Natural killer cell treated with Interleukin-12 subunit alpha and Interleukin-12 subunit beta and Interleukin-15 and Interleukin-18, amount 100 ng/mL, for 72 hours (primary cell): ENCODE results near the gene SRP68. TPM values are rescaled to one million over a fixed set of nuclear protein-coding genes. Genes with fewer than 3 reads are reported as not detected.

Source experiments
- ATAC-seq, 2 donors: fragments of 150-1000 bp; cut with Tn5 transposase in 1 of 2; sonication (Bioruptor Pico), chemical (Tn5 transposase) in 1 of 2; 2 replicates each; pipeline ENCODE4 v1.10.0; 2021
- DNase-seq: peaks from one replicate; pipeline ENCODE4 v3.0.0; 2022; ENCODE audit warnings: low spot score
- H3K27ac Mint-ChIP-seq, 2 donors: 1 replicate in 1 of 2; 2 replicates in 1 of 2; pipeline ENCODE4 v1.8.0; 2022; ENCODE audit warnings: mixed read lengths in 2 of 2, mild to moderate bottlenecking in 1 of 2, moderate library complexity in 1 of 2
- H3K27me3 Mint-ChIP-seq, 2 donors: 1 replicate in 1 of 2; 2 replicates in 1 of 2; pipeline ENCODE4 v1.8.0; 2022; ENCODE audit warnings: mixed read lengths in 2 of 2
- H3K36me3 Mint-ChIP-seq: one replicate; pipeline ENCODE4 v1.8.0; 2022; ENCODE audit warnings: mixed read lengths
- H3K4me1 Mint-ChIP-seq, 2 donors: 1 replicate in 1 of 2; 2 replicates in 1 of 2; pipeline ENCODE4 v1.8.0; 2022; ENCODE audit warnings: low read depth in 2 of 2, mixed read lengths in 2 of 2, mild to moderate bottlenecking in 1 of 2
- H3K4me3 Mint-ChIP-seq: one replicate; pipeline ENCODE4 v1.8.0; 2022; ENCODE audit warnings: mixed read lengths
- H3K9me3 Mint-ChIP-seq: 2 replicates; pipeline ENCODE4 v1.8.0; 2022; ENCODE audit warnings: mixed read lengths
- total RNA-seq, 2 donors: library from RNA; stranded (reverse); gene quantifications; one replicate each; pipeline ENCODE4 v1.2.3, GENCODE V29; 2022

The SRP68 gene
- total RNA-seq, 2 donors from 2014 or later, result 96.2 to 98.4 TPM

DNA sequence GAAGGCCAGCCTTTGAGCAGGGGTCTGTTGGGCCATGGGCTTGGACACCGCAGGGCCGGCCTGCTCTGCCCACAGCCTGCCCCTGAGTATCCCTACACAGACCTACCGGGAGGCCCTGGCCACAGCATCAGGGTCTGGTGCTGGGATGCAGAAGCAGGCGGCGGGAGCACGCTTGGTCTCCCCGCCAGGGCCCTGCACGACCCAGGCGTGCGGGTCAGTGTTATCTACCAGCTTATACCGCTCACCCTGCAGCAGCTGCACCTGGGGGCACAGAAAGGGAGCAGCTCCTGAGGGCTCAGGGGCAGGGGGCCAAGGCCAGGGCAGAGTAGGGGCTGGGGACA lies 54.0 kb downstream of the SRP68 start:
- Mint-ChIP-seq H3K27me3 (no peaks in the 10 kb centered on the region), H3K4me3 (no peak overlapping the region), H3K27ac (no peak overlapping the region), H3K36me3 (no peaks in the 10 kb centered on the region), H3K9me3 (no peaks in the 10 kb centered on the region), H3K4me1 (peaks cover 0 to 3% of the 10 kb centered on the region in 2 donors)
- DNase-seq, result no peak
- ATAC-seq, result no peak

DNA sequence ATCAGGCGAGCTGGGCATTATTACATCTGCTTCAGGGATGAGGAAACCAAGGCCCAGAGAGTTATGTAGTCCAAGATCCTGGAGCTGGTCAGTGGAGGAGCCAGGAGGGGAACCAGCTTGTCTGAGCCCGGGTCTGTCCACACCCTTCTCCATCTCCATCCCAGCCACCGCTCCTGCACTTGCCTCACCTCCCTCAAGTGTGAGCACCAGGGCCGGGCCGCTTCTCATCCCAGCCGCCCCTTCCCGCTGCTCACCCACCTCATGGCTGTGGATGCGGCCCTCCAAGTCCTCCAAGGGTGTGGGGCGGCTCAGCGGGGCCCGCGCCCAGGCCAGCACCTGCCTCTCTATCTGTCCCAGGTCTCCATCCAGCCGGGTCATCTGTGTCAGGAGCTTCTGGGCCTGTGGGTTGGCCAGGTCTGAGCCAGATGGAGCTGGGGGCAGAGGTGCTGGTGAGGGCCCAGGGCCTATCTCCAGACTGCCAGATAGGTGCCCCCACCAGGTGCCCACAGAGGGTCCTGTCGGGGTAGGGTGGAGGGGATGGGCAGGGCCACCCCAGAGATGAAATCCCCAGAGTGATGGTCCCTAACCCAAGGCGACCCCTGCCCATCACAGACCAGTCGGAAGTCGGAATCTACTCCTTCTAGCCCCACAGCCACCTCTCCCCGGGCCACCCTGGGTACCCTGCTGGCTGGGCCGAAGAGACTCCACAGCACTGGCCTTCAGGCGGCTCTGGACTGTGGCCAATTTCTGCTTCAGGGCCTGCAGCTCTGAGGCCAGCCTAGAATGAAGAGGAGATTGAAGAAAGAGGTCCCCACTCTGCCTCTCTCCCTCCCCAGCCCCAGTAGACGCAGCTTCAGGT lies 54.6 kb downstream of the SRP68 start:
- H3K27me3 Mint-ChIP-seq, result no peaks in the 10 kb centered on the region
- H3K4me1 Mint-ChIP-seq, result peaks cover 0 to 3% of the 10 kb centered on the region in 2 donors
- no peaks in the 10 kb centered on the region for H3K36me3 Mint-ChIP-seq
- DNase-seq, result no peak
- no peak overlapping the region for H3K4me3 Mint-ChIP-seq
- no peak for ATAC-seq
- H3K9me3 Mint-ChIP-seq, result no peaks in the 10 kb centered on the region
- no peak overlapping the region for H3K27ac Mint-ChIP-seq

DNA sequence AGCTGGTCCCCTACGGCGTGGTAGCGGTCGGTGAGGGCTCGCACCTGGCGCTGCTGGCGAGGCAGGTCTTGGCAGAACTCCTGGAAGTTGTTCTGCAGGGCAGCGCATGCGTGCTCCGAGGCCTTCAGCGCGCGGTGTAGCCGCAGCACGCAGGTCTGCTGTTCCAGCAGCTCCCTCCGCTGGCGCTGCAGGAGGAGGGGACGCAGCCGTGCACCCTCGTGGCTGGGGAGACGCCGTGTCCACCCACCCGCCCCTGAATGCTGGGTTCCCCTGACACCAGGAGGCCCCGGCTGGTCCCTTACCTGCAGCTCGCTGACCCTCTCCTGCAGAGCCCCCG lies 57.4 kb downstream of the SRP68 start:
- peaks cover 0 to 3% of the 10 kb centered on the region in 2 donors for H3K4me1 Mint-ChIP-seq
- H3K4me3 Mint-ChIP-seq, result no peak overlapping the region
- H3K27me3 Mint-ChIP-seq, result no peaks in the 10 kb centered on the region
- H3K27ac Mint-ChIP-seq, result no peak overlapping the region
- DNase-seq (no peak), ATAC-seq (no peak)
- no peaks in the 10 kb centered on the region for H3K9me3 Mint-ChIP-seq
- no peaks in the 10 kb centered on the region for H3K36me3 Mint-ChIP-seq

DNA sequence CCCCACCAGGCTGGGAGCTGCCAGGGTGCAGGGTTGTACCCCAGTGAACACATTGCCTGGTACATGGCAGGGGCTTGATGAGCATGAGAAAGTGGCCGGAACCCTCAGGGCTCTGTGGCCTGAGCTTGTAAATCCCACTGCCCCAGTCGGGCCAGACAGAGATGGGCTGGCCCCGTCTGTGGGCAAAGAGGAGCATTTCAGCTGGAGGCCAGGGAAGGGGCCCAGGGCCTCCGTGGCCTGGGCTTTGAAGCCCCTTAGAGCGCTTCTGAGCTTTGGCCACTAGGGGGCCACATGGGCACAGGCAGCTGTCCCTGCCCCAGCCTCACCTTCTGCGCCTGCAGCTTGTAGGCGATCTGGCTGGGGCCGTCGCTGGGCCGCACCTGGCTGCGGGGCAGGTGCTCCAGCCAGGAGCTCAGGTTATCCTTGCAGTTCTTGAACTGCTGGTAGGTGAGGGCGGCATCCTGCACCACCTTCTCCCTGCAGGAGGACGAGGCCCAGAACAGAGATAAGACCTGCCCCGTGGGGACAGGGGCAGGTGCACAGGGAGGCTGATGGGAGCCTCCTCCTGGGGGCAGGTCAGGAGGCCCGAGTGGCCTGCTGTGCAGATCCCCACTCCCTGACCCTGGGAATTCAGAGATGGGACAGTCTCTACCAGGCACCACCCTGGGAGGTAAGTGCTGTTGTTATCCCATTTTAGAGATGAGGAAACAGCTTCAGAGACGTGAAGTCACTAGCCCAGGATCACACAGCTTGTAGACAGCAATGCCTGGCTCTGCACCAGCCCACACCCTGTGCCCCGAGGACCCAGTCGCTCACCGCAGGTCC lies 58.0 kb downstream of the SRP68 start:
- DNase-seq (peak; percentile 80), ATAC-seq (peak; percentile 83 to 84)
- Mint-ChIP-seq H3K36me3 (no peaks in the 10 kb centered on the region), H3K4me3 (no peak overlapping the region), H3K27ac (peak overlapping the region in 1 of 2 donors; percentile 75), H3K9me3 (no peaks in the 10 kb centered on the region), H3K27me3 (no peaks in the 10 kb centered on the region), H3K4me1 (peaks cover 0 to 5% of the 10 kb centered on the region in 2 donors)

DNA sequence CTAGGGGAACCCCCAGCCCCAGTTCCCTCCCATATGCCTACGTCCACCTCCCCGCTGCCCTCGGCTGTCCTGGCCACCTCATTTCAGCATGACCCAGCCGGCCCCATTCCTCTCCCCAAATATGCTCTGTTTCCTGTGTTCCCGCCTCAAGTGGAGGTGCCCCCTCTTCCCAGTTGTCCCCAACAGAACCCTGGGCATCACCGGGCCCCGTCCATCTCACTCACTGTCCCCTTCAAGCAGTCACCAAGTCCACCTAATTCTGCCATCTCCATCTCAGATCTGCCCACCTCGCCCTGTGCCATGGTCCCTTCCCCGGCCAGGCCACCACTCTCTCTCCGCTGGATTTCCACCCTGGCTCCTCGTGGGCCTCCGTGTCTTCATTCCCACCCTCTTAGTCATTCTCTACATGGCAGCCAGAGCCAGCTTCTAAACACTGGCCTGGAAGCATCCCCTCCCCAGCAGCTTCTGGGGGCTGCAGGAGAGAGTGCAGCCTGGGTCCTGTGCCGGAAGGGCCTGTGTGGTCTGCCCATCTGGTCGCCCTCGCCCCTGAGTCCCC lies 58.9 kb downstream of the SRP68 start:
- DNase-seq, result no peak
- peaks cover 0 to 7% of the 10 kb centered on the region in 2 donors for H3K4me1 Mint-ChIP-seq
- no peaks in the 10 kb centered on the region for H3K9me3 Mint-ChIP-seq
- peak overlapping the region in 1 of 2 donors; percentile 75 for H3K27ac Mint-ChIP-seq
- no peaks in the 10 kb centered on the region for H3K27me3 Mint-ChIP-seq
- no peaks in the 10 kb centered on the region for H3K36me3 Mint-ChIP-seq
- no peak for ATAC-seq
- H3K4me3 Mint-ChIP-seq, result no peak overlapping the region

DNA sequence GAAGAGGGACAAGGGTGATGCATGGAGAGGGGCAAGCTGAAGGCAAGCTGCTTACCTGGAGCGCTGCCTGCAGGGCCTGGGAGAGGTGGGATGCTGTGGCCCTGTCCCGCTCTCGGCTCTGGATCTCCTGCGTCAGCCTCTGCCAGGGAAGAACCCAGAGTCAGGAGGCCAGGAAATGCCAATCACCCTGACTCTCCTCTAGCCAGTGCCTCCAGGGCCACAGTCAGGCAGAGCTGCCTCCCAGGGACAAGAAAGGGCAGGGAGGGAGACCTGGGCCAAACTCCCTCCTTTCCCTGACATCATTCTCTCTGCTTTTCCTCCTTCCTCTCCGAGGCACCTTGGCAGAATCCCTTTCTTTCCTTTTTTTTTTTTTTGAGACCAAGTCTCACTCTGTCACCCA lies 60.4 kb downstream of the SRP68 start:
- Mint-ChIP-seq H3K27me3 (no peaks in the 10 kb centered on the region), H3K36me3 (no peaks in the 10 kb centered on the region), H3K4me1 (peaks cover 0 to 7% of the 10 kb centered on the region in 2 donors), H3K4me3 (no peak overlapping the region), H3K9me3 (no peaks in the 10 kb centered on the region), H3K27ac (no peak overlapping the region)
- no peak for DNase-seq
- no peak for ATAC-seq

DNA sequence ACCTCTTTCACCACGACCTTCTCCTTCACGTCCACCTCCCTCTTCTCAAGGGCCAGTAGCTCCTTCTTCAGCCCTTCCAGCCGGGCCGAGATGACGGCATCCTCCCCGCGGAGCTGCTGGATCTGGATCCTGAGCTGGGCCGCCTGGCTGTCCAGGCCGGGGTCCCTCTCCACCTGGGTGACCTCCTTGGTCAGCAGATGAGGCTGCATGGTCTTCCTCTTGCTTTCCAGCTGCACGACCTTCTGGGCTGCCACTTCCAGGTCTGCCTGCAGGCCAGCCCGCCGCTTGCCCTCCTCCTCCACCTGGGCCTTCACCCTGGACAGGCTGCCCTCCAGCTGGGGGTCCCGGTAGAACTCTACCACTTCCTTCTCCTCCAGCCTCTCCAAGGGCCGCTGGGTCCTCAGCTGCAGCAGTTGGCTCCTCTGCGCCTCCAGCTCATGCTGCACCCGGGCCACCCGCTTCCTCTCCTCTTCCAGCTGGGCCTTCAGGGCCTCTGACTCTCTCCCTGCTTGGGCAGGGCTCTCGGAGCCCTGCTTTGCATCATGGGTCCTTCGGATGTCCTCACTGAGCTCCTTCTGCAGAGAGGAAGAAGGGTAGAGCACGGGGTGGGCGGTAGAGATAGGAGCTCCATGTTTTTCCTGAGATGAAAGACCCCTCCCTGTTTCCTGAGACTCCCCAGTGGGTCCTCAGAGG lies 62.2 kb downstream of the SRP68 start:
- H3K4me1 Mint-ChIP-seq, result peaks cover 0 to 11% of the 10 kb centered on the region in 2 donors
- DNase-seq (peak; percentile 49), ATAC-seq (no peak)
- H3K4me3 Mint-ChIP-seq, result no peak overlapping the region
- H3K27ac Mint-ChIP-seq, result no peak overlapping the region
- no peaks in the 10 kb centered on the region for H3K27me3 Mint-ChIP-seq
- no peaks in the 10 kb centered on the region for H3K9me3 Mint-ChIP-seq
- H3K36me3 Mint-ChIP-seq, result no peaks in the 10 kb centered on the region

DNA sequence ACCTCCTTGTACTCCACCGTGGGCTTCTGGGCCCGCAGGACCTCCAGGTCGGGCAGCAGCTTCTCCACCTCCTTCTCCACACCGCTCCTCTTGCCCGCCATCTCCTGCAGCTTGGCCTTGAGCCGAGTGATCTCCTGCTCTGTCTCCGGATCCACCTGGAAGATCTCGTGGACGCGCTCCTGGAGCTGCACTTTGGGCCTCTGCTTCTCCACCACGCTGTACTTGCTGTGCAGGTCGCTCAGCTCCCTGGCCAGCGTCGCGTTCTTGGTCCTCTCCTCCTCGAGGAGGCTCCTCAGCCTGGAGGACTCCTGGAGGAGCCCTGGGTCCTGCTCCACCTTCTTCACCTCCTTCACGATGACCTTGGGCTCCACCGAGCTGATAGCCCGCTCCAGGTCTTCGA lies 62.9 kb downstream of the SRP68 start:
- Mint-ChIP-seq H3K27ac (no peak overlapping the region), H3K4me3 (no peak overlapping the region), H3K9me3 (no peaks in the 10 kb centered on the region), H3K27me3 (no peaks in the 10 kb centered on the region), H3K4me1 (peaks cover 0 to 11% of the 10 kb centered on the region in 2 donors), H3K36me3 (no peaks in the 10 kb centered on the region)
- ATAC-seq, result no peak
- peak; percentile 16 for DNase-seq

DNA sequence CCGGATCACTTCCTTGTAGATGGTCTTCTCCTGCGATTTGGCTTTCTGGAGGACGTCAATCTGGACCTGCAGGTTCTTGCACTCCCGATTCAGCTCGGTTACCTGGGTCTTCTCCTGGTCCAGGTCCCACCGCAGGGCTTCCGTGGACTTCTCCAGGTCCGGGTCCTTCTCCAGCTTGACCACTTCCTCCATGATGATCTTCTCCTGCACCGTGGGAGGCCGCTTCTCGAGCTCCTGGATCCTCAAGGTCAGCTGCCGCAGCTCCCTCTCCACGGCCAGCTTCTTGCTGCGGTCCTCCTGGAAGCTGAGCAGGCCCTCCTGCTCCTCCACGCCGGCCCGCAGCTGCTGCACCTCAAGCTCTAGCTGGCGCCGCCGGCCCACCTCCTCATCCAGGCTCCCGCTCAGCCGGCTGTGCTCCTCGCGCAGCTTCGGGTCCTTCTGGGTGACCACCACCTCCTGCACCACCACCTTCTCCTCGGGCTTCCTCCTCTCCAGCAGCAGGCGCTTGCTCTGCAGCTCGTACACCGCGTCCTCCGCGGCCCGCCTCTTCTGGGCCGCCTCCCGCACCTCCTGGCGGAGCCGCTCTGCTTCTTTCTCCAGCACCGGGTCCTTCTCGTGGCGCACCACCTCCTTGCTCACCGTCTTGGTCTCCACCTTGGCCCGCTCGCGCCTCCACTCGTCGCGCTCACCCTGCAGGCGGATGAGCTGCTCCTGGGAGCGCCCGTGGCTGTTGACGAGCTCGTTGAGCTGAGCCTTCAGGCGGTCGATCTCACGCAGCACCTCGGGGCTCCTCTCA lies 63.5 kb downstream of the SRP68 start:
- ATAC-seq (no peak), DNase-seq (peak; percentile 57)
- Mint-ChIP-seq H3K4me3 (no peak overlapping the region), H3K9me3 (no peaks in the 10 kb centered on the region), H3K36me3 (no peaks in the 10 kb centered on the region), H3K4me1 (peaks cover 0 to 8% of the 10 kb centered on the region in 2 donors), H3K27ac (no peak overlapping the region), H3K27me3 (no peaks in the 10 kb centered on the region)

DNA sequence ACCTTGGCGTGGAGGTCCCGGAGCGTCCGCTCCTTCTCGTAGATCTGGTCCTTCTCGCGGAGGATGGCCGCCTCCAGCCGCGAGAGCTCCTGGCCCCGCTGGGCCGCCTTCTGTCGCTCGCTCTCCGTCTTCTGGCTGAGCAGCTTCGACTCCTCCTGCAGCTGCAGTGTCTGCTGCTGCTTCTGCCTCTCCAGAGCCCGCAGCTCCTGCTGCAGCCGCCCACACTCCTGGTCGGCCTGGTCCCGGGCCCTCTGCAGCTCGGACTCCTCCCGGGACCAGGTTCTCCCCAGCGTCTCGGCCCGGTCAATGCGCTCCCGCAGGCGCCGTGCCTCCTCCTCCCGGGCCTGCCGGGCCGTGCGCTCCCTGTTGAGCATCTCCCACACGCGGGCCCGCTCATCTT lies 64.1 kb downstream of the SRP68 start:
- H3K27me3 Mint-ChIP-seq, result no peaks in the 10 kb centered on the region
- H3K36me3 Mint-ChIP-seq, result no peaks in the 10 kb centered on the region
- ATAC-seq (no peak), DNase-seq (peak; percentile 34)
- peaks cover 0 to 8% of the 10 kb centered on the region in 2 donors for H3K4me1 Mint-ChIP-seq
- H3K4me3 Mint-ChIP-seq, result no peak overlapping the region
- no peaks in the 10 kb centered on the region for H3K9me3 Mint-ChIP-seq
- H3K27ac Mint-ChIP-seq, result no peak overlapping the region

DNA sequence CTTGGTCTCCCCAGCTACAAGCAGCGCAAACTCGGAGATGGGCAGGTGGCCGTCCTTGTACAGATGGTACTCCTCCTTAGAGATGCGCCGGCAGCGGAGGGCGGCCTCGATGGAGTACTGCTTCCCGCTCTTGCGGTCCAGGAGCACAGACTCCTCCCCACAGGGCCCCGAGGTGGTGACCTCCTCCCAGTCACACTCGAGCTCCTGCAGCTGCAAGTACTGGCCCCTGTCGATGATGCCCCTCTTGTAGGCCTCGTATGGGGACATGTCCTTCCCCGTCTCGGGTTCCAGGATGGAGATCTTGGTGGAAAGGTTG lies 64.5 kb downstream of the SRP68 start:
- no peak for ATAC-seq
- no peak for DNase-seq
- no peaks in the 10 kb centered on the region for H3K36me3 Mint-ChIP-seq
- H3K4me1 Mint-ChIP-seq, result peaks cover 0 to 8% of the 10 kb centered on the region in 2 donors
- H3K4me3 Mint-ChIP-seq, result no peak overlapping the region
- no peaks in the 10 kb centered on the region for H3K27me3 Mint-ChIP-seq
- H3K27ac Mint-ChIP-seq, result no peak overlapping the region
- no peaks in the 10 kb centered on the region for H3K9me3 Mint-ChIP-seq

DNA sequence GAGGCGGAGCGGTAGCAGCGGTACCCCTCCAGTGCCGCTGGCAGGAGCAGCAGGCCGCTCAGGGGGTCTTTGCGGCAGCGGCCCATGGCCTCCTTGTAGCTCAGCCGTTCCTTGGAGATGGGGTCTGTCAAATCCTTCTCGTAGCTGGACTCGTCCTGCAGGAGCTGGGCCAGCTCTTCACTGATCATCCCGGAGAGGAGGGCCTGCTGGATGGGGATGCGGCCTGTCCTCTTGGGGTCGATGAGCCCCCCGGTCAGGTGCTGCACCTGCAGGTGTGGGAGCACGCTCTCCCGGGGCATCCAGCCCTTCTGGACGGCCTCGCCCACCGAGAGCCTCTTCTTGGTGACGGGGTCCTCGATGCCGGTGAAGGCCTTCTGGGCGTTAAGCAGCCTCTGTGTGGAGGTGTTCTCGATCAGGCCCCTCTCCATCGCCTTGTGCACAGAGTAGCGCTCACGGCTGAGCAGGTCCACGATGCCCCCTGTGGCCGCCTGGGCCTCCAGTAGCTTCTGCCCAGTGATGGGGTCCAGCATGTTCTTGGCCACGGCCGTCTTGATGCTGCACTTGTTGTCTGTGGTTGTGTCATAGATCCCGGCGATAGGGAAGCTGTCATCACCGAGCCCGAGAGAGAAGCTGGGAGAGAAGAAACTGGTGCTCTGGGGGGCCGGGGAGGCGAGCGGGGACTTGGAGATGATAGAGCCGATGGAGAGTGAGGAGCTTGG lies 65.0 kb downstream of the SRP68 start:
- ATAC-seq (no peak), DNase-seq (peak; percentile 49)
- Mint-ChIP-seq H3K9me3 (no peaks in the 10 kb centered on the region), H3K4me3 (no peak overlapping the region), H3K36me3 (no peaks in the 10 kb centered on the region), H3K4me1 (peaks cover 0 to 8% of the 10 kb centered on the region in 2 donors), H3K27ac (no peak overlapping the region), H3K27me3 (no peaks in the 10 kb centered on the region)
